HG03520 (cell line): ENCODE measurements around the gene PRKCZ.

Source experiments
- ATAC-seq: cut with Tn5 transposase; IDR thresholded peaks from one replicate; pipeline ENCODE4 v1.9.1; 2021; ENCODE audit warnings: mild to moderate bottlenecking, moderate library complexity; ENCODE audit not compliant: unreplicated experiment

PRKCZ gene

GRCh38 chr1:2172012-2172411 is 121.8 kb downstream of the PRKCZ start:
- ATAC-seq, result no peak

- no peak for ATAC-seq
Observed at GRCh38 chr1:2172551-2173146, 122.4 kb downstream of the PRKCZ start.

- no peak for ATAC-seq
Observed at GRCh38 chr1:2173546-2174347, 123.5 kb downstream of the PRKCZ start.

- no peak for ATAC-seq
Observed at GRCh38 chr1:2174348-2175054, 124.3 kb downstream of the PRKCZ start.

GRCh38 chr1:2175055-2175414 is 124.8 kb downstream of the PRKCZ start:
- no peak for ATAC-seq

GRCh38 chr1:2175681-2176454 is 125.7 kb downstream of the PRKCZ start:
- no peak for ATAC-seq

- no peak for ATAC-seq
Observed at GRCh38 chr1:2176615-2177014, 126.4 kb downstream of the PRKCZ start.

- no peak for ATAC-seq
Observed at GRCh38 chr1:2177541-2177940, 127.3 kb downstream of the PRKCZ start.

- ATAC-seq, result no peak
Observed at GRCh38 chr1:2177946-2178538, 127.8 kb downstream of the PRKCZ start.

- ATAC-seq, result no peak
Observed at GRCh38 chr1:2178875-2179274, 128.7 kb downstream of the PRKCZ start.

- ATAC-seq, result no peak
Observed at GRCh38 chr1:2179283-2180013, 129.2 kb downstream of the PRKCZ start.

- ATAC-seq, result no peak
Observed at GRCh38 chr1:2180297-2181245, 130.4 kb downstream of the PRKCZ start.

GRCh38 chr1:2181271-2181670 is 131.1 kb downstream of the PRKCZ start:
- ATAC-seq, result no peak

- ATAC-seq, result no peak
Observed at GRCh38 chr1:2181752-2182151, 131.5 kb downstream of the PRKCZ start.

- no peak for ATAC-seq
Observed at GRCh38 chr1:2182376-2182775, 132.2 kb downstream of the PRKCZ start.

- no peak for ATAC-seq
Observed at GRCh38 chr1:2183937-2184334, 133.7 kb downstream of the PRKCZ start.

- no peak for ATAC-seq
Observed at GRCh38 chr1:2184531-2184930, 134.3 kb downstream of the PRKCZ start.

GRCh38 chr1:2184934-2185333 is 134.7 kb downstream of the PRKCZ start:
- ATAC-seq, result no peak
